HepG2 (cell line): Measurements from ENCODE around the gene TCAF1. TPM values are rescaled to one million over a fixed set of nuclear protein-coding genes. Genes with fewer than 3 reads are reported as not detected.

ENCODE experiments used
- CSRNP1 ChIP-seq: sonication (generic); formaldehyde crosslinking; IDR thresholded peaks from 2 replicates; pipeline ENCODE4 v1.8.1; 2023; ENCODE audit warnings: mild to moderate bottlenecking, missing genetic modification reagents
- FLYWCH1 ChIP-seq: sonication (generic); formaldehyde crosslinking; IDR thresholded peaks from 2 replicates; pipeline ENCODE4 v1.8.1; 2023; ENCODE audit warnings: mild to moderate bottlenecking, missing genetic modification reagents
- HIC2 ChIP-seq: sonication (generic); formaldehyde crosslinking; IDR thresholded peaks from 2 replicates; pipeline ENCODE4 v1.9.0; 2022; ENCODE audit warnings: low read depth, missing genetic modification reagents
- HMGXB3 ChIP-seq: sonication (generic); formaldehyde crosslinking; IDR thresholded peaks from 2 replicates; pipeline ENCODE4 v1.4.0; 2020; ENCODE audit warnings: missing genetic modification reagents, borderline replicate concordance
- HNF4G ChIP-seq, 2 experiments: sonication (generic) in 1 of 2; formaldehyde crosslinking in 1 of 2; IDR thresholded peaks; 2 replicates each; pipeline versions ENCODE4 v1.4.0 to v1.6.1; 2011 to 2020; ENCODE audit warnings: borderline replicate concordance in 2 of 2, low read depth in 2 of 2, mild to moderate bottlenecking in 2 of 2, low read length in 1 of 2, missing genetic modification reagents in 1 of 2, moderate library complexity in 1 of 2
- HNRNPH1 ChIP-seq: fragments of 200-400 bp; formaldehyde crosslinking; optimal IDR thresholded peaks from 2 replicates; pipeline ENCODE3; 2017; ENCODE audit warnings: mild to moderate bottlenecking, low read depth, low read length
- IRF1 ChIP-seq: sonication (generic); formaldehyde crosslinking; IDR thresholded peaks from 2 replicates; pipeline ENCODE4 v1.4.0; 2020; ENCODE audit warnings: low read depth, mild to moderate bottlenecking, missing genetic modification reagents
- JUN ChIP-seq: sonication (generic); formaldehyde crosslinking; IDR thresholded peaks from 2 replicates; pipeline ENCODE4 v1.4.0; 2020; ENCODE audit warnings: mild to moderate bottlenecking, missing genetic modification reagents
- MIXL1 ChIP-seq: IDR thresholded peaks from 2 replicates; pipeline ENCODE4 v1.6.1; 2016
- MTF1 ChIP-seq: sonication (generic); formaldehyde crosslinking; IDR thresholded peaks from 2 replicates; pipeline ENCODE4 v1.5.0; 2020; ENCODE audit warnings: missing genetic modification reagents
- NFYB ChIP-seq: sonication (generic); formaldehyde crosslinking; IDR thresholded peaks from 2 replicates; pipeline ENCODE4 v1.4.0; 2020; ENCODE audit warnings: missing genetic modification reagents
- PHF20 ChIP-seq: sonication (generic); formaldehyde crosslinking; IDR thresholded peaks from 2 replicates; pipeline ENCODE4 v1.5.0; 2020; ENCODE audit warnings: mild to moderate bottlenecking, missing genetic modification reagents
- RBFOX2 ChIP-seq: fragments of 200-400 bp; formaldehyde crosslinking; IDR thresholded peaks from 2 replicates; pipeline ENCODE4 v1.6.1; 2017; ENCODE audit warnings: low read depth, mild to moderate bottlenecking, low read length
- REL ChIP-seq: sonication (generic); formaldehyde crosslinking; conservative IDR thresholded peaks from 2 replicates; pipeline ENCODE4 v1.8.0; 2022; ENCODE audit warnings: mild to moderate bottlenecking, missing genetic modification reagents, moderate library complexity
- RXRA ChIP-seq: sonication (generic); formaldehyde crosslinking; IDR thresholded peaks from 2 replicates; pipeline ENCODE4 v1.5.1; 2020; ENCODE audit warnings: missing genetic modification reagents
- SNAPC2 ChIP-seq: sonication (generic); formaldehyde crosslinking; IDR thresholded peaks from 2 replicates; pipeline ENCODE4 v1.8.1; 2022; ENCODE audit warnings: mild to moderate bottlenecking, missing genetic modification reagents
- TOPORS ChIP-seq: sonication (generic); formaldehyde crosslinking; IDR thresholded peaks from 2 replicates; pipeline ENCODE4 v1.8.0; 2023; ENCODE audit warnings: mild to moderate bottlenecking, missing genetic modification reagents
- ZBTB1 ChIP-seq: sonication (generic); formaldehyde crosslinking; IDR thresholded peaks from 2 replicates; pipeline ENCODE4 v1.4.0; 2020; ENCODE audit warnings: missing genetic modification reagents, borderline replicate concordance
- ZNF253 ChIP-seq: sonication (generic); formaldehyde crosslinking; IDR thresholded peaks from 2 replicates; pipeline ENCODE4 v1.8.0; 2022; ENCODE audit warnings: mild to moderate bottlenecking, missing genetic modification reagents, borderline replicate concordance
- ZNF343 ChIP-seq: sonication (generic); formaldehyde crosslinking; IDR thresholded peaks from 2 replicates; pipeline ENCODE4 v1.4.0; 2020; ENCODE audit warnings: mild to moderate bottlenecking, missing genetic modification reagents
- ZNF891 ChIP-seq: sonication (generic); formaldehyde crosslinking; IDR thresholded peaks from 2 replicates; pipeline ENCODE4 v1.5.0; 2020; ENCODE audit warnings: mild to moderate bottlenecking, missing genetic modification reagents
- polyA plus RNA-seq, 8 experiments: library from polyadenylated mRNA; depleted of rRNA in 3 of 8; stranded (reverse) in 7 of 8; unstranded in 1 of 8; fragments of >200 nt; fragmentation: Illumina TruSeq in 4 of 8; extraction: Trizol in 4 of 8; gene quantifications; 2 replicates each; pipeline versions ENCODE4 v1.2.1 to v1.2.3, GENCODE V29; 2011 to 2016; ENCODE audit warnings: low read depth in 4 of 8, missing spikeins in 1 of 8, mixed read lengths in 1 of 8; ENCODE audit not compliant: insufficient read depth in 1 of 8
- total RNA-seq, 5 experiments: library from RNA; depleted of rRNA; stranded (reverse); fragments of >200 nt; fragmentation: Illumina TruSeq; extraction: Trizol; gene quantifications; 2 replicates each; pipeline ENCODE4 v1.2.3, GENCODE V29; 2016; ENCODE audit warnings: low read depth in 1 of 5

The TCAF1 gene
- total and polyA plus RNA-seq, 2 of the 13 experiments (the other 11 are each of a cell fraction or from before 2014, with no cell fraction given) = 36.2 to 101 TPM

GRCh38 chr7:143900230-143900766 is 1.7 kb downstream of the TCAF1 start (continued):
- TF ChIP-seq HIC2 (CRISPR knock-in tag) = no peak
- TF ChIP-seq FLYWCH1 = no peak
- TF ChIP-seq HNF4G (IDR thresholded peaks at IDR 0.05; ENCODE audit: borderline replicate concordance, low read depth, low read length) = peak; percentile 42; the same call in 1 of the 2 replicates
- TF ChIP-seq HNF4G (CRISPR knock-in tag; IDR thresholded peaks at IDR 0.05; ENCODE audit: borderline replicate concordance, low read depth) = no peak
- TF ChIP-seq ZNF343 (CRISPR knock-in tag) = no peak
- TF ChIP-seq ZNF891 (CRISPR knock-in tag) = no peak
- no peak for TF ChIP-seq CSRNP1 (CRISPR knock-in tag)
- peak; percentile 51 for TF ChIP-seq RBFOX2
- no peak for TF ChIP-seq HNRNPH1
- TF ChIP-seq JUN (CRISPR knock-in tag) = 0 out of 2 replicates have a peak, but pooled peaks have one; percentile 33
- TF ChIP-seq NFYB = peak; percentile 31; the same call in 1 of the 2 replicates
- TF ChIP-seq HMGXB3 = peak; percentile 52; the same call in 1 of the 2 replicates
- no peak for TF ChIP-seq SNAPC2 (CRISPR knock-in tag)
- TF ChIP-seq RXRA (CRISPR knock-in tag) = peak; percentile 98
- no peak for TF ChIP-seq ZBTB1
- TF ChIP-seq IRF1 (CRISPR knock-in tag) = no peak
- TF ChIP-seq MTF1 = no peak
- TF ChIP-seq REL (CRISPR knock-in tag) = no peak
- 0 out of 2 replicates have a peak, but pooled peaks have one; percentile 52 for TF ChIP-seq MIXL1 (CRISPR knock-in tag)
- TF ChIP-seq TOPORS (CRISPR knock-in tag) = no peak
- TF ChIP-seq ZNF253 (CRISPR knock-in tag) = no peak
- TF ChIP-seq PHF20 = no peak
